GM03348 (cell line): ENCODE results near the gene VANGL1.
A peak's percentile ranks its signal among the peaks of the same experiment; 100 is the strongest.

Experiments used
- DNase-seq: peaks from one replicate; pipeline ENCODE4 v3.0.0; 2012; ENCODE audit warnings: low spot score

VANGL1 gene

DNA sequence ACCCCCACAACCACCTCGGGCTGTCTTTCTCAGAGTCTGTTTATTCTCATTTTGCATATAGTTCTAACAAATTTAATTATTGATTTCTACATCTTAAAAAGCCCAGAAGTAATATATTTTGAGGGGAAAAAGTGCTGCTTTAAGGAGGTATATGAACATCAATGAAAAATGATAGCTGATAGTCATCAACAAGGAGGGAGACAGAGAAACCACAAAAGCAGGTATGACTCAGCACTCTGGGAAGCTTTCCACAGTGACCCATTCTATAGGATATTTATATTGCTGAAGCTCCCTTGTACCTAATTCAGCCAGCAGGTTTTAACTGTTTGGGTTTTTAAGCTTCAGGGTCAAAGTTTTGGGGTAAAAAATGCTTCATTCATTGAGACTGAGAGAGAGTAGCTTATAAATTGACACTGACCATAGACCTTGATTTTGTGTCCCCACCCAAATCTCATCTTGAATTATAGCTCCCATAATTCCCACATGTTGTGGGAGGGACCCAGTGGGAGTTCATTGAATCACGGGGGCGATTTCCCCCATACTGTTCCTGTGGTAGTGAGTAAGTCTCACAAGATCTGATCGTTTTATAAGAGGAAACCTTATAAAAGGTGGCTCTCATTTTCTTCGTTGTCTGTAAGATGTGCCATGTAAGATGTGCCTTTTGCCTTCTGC, 27.4 kb downstream of the VANGL1 start:
- DNase-seq = peak; percentile 36

DNA sequence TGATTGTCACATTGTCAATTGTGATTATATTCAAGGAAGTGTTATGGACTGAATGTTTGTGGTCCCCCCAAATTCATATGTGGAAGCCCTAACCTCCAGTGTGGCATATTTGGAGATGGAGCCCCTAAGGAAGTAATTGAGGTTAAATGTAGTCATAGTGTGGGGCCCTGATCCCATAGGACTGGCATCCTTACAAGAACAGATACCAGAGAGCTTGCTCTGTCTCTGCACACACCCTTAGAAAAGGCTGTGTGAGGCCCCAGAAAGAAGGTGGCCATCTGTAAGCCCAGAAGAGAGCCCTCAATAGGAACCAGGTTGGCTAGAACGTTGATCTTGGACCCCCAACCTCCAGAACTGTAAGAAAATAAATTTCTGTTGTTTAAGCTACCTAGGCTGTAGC, 28.1 kb downstream of the VANGL1 start:
- DNase-seq = no peak

DNA sequence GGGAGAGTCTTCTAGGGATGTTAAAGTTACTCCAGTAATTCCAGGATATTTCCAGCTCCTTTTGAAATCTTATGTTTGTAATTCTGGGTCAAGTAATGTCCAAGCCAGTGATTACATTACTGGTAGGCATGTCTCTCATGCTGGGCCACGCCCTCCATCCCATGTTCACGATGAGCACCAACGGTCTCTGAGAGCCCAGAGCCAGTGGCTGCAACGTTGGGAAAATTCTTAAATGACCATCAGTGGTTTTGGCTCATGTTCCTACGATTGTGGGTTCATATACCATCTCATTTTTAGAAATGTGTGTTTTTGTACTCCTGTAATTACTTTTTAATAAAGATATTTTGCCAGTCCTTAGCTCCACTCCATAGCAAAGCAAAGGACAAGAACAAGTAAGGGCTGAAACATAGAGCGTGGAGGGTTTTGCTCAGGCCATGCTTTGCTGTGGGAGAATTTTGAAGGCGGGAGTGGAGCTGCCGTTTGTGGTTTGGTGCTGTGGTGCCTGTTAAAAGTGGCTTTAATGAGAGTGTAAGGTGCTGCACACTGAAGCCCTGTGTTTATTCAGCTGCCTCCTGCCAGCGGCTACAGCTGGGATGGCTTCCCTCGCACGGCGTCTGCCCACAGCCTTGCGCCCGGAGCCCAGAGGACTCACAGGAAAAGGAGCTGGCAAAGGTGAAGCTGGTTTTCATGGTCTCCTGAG, 28.9 kb downstream of the VANGL1 start:
- DNase-seq = no peak

DNA sequence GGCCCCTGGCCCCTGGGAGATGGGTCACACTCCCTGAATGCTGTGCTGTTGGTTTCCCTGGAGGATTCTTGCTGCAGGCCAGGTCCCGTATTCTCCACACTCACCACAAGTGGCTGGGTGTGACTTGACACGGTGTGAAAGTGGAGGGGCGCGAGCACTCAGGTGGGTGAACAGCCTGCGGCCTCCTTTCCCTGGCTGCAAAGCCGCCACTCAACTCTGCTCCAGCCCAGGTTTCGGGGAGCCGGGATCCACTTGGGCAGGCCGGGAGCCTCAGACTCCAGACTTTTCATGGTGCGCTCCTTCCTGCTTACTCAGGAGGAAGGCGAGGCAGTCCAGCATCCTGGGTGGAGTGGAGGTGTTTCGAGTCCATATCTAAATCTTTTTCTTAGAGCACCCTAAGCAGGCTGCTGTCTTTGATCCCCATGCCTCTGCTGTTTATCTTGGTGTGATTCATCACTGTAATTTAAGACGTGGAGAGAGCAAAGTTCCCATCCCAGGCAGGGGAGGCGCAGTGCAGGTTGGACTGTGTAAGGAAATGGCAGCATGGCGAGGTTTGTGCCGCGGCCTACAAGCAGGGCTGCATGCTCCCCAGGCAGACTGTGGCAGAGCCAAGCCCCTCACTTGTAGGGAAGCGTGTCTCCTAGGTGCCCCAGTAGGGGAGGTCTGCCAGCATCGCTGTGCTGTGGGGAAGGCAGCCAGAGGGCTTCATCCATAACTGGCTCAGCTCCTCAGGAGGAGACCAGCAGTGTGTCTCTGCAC, 29.6 kb downstream of the VANGL1 start:
- DNase-seq = no peak

DNA sequence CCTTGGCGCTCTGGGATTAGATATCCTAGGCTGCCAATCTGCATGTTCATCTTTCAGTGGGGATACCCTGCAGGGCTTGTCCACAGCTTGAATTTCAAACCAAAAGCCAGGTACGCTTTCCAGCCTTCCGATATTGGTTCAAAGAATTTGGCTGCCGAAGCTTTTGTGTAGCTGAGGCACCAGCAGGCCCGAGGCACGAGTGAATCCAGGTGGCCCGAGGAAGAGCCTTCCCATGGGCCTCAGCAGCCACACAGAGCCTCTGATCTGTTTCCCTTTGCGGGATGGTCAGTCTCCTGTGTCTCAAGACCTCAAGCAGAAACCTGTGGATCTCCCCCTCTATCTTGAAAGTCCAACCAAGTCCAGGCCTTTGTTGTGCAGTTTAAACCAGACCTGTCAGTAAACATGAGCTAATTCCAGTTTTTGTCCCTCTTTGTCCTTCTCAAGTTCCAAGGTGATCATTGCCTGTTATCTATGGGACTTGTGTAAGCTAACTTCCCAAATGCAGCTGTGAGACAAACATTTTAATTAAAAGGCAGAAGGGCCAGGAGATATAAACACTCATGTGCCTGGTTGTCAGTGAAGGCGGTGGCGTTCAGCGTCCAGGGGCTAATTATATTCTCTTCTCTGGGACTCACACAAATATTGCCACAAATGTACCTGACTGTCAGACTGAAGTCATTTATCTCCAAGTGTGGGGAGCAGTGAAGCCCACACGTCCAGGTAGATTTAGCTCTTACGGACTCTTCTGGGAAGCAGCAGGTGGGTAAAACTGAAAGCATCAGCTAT, 30.6 kb downstream of the VANGL1 start:
- DNase-seq = no peak

DNA sequence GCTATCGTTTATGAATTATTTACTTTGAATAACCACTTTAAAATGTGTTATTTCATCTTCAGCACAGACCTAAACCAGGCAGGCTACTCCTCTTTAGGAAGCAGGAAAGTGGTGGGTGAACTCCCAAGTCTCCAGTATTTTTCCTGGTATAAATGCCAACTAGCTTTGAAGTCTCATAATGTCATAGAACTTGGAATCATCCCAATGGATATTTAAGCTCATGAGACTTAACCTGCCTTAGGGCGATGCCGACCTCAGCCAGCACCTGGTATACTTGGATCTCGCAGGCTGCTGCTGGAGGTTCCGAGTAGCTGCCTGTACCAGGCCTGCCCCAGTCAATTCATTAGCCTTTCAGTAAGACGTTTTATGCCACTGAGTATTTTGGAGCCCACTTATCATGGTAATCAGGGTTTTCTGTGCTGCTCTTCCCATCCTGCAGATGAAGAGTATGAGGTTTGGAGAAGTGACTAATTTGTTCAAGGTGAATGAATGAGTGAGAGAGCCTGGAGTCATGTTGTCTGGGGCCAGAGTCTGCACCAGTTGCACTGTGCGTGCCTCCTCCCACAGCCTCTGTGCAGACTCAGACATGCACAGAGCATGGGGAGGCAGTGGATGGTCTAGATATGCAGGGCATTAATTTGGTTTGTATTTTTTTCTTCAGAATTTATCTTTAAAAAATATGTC, 34.9 kb downstream of the VANGL1 start:
- no peak for DNase-seq

DNA sequence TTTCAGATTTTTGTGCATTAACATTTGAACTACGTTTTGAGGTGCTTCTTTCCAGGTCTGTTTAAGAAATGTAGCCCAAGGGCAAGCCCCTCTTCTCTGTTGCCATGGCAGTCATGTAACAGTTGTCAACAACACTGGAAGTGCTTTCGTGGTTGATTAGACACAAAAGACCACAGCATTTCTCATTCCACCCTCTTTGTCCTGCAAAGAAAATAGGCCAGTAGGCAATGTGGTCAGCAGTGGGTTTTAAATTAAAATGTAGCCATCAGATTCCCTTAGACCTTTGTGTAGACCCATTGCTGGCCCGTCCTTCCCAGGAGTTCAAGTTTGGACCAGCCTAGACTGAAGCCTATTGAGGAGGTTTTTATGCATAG, 35.4 kb downstream of the VANGL1 start:
- no peak for DNase-seq

DNA sequence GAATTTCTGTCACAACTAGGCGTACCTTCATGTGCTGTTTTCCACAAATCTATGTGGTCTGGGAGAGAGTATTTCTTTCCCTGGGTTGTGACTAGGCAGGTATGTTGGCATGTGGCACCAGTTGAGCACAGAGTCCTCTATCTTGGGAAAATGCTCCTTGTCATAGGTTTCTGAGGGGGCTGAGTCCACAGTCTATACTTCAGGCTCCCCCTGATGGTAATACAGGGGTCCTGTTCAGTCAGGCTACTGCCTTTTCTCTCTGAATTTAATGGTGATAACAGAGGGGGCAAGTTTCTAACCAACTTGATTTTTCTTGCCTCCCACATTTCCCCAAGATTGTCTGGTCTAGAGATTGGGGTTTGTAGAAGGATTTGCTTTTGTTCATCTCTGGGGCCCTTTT, 35.8 kb downstream of the VANGL1 start:
- DNase-seq = no peak

DNA sequence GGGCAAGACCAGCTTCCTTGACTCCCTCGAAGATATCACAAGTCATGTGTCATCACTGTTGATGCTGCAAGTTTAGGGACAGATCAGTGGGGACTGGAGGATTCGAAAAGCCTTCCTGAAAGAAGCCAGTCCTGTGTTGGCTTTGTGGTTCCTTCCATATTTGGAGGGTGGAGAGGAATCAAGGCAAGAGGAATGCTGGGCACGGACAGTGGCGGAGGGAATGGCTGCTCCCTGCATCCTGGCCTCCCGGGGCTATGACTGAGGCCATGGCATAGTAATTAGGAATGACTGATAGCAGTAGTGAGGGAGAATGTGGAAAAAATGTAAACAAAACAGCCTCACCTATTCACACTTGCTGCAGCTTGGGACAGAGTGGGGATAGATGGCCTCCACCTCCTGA, 36.4 kb downstream of the VANGL1 start:
- DNase-seq = no peak

DNA sequence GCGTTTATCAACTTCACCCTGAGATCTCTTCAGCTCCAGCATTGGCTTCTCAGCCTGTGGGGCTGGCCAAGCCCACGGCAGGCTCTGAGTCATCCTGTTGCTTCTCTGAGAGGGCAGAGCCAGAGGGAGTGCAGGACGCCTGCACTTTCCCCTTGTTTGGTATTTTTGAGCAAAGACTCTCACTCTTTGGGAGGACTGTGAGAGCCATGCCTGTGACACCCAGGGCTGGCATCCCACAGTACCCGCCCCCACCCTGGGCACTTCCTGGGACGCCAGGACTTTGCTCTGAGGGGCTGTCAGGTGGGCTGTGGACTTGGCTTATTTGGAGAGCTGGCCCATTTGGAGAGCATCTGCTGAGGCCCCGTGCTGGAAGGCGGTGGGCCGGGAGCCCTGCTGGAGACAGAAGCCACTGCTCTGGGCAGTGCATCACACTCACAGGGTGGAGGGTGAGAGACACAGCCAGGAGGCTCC, 37.4 kb downstream of the VANGL1 start:
- DNase-seq = peak; percentile 94

DNA sequence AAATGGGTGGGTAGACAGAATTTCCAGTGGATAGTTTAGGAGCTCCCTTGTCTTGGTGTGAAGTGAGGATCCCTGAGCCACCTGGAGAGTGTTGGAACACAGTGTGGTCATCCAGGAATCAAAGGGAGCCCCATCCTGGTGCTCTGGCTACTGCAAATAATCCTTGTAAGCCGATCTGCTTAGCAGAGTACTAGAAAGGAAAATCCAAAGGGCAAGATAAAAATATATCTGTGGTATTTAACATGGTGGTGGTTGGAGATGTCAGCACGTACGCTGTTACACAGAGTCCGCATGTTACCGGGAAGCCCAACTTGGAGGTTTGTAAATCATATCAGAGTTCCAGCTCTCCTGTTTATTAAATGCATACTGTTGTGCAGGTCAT, 39.0 kb downstream of the VANGL1 start:
- no peak for DNase-seq

DNA sequence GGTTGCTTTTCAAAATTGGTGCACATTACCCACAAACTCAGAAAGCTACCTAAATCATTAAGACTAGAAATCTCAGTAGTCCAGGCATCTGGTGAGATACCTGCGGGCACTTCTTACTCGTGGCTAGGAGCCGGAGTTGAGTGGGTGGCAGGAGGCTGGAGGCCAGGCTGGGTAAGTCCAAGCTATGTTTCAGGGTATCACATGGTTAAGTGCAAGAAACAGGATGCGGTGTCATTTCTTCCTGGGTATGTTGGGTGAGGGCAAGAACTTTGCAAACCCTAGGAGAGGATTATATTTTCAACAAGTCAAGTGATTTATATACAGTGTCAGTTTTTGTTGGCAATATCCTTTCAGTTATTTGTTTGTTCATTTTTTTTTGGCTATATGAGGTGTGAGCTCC, 41.0 kb downstream of the VANGL1 start:
- DNase-seq = no peak

DNA sequence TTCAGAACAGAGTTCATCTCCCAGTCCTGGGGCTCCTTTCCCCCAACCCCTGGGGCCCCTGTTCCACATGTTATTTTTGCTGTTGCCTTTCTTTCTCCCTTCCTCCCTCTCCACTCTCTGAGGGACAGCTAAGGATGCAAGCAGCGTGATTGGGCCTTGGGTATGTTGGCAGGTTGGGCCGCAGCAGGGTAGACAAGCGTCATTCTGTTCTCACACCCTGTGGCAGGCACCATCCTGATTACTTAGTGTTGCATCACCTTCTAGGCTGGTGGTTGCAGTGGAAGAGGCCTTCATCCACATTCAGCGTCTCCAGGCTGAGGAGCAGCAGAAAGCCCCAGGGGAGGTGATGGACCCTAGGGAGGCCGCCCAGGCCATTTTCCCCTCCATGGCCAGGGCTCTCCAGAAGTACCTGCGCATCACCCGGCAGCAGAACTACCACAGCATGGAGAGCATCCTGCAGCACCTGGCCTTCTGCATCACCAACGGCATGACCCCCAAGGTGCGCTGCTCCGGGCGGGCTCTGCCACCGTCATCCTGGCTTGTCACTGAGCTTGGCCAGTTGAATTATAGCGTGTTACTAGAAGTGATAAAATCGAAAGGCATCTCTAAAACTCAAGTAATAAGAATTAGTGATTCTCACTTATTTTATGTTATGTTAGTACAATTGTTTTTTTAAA, 43.4 kb downstream of the VANGL1 start:
- no peak for DNase-seq

DNA sequence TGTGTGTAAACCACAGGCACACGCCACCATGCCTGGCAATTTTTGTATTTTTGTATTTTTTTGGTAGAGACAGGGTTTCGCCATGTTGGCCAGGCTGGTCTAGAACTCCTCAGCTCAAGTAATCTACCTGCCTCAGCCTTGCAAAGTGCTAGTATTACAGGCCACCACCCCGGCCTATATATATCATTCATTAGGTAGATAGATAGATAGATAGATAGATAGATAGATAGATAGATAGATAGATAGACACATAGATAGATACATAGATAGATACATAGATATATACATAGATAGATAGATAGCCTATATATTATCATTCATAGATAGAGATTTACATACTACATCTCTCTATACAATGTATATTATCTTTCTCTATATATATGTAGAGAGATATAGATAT, 46.0 kb downstream of the VANGL1 start:
- DNase-seq = no peak

DNA sequence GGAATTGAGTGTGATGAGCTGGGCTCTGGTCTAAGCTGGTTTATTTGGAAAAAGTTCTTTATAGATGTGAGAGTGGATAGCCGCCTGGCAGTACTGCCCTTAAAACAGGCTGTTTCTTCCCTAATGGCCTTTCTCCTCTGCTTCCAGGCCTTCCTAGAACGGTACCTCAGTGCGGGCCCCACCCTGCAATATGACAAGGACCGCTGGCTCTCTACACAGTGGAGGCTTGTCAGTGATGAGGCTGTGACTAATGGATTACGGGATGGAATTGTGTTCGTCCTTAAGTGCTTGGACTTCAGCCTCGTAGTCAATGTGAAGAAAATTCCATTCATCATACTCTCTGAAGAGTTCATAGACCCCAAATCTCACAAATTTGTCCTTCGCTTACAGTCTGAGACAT, 49.2 kb downstream of the VANGL1 start:
- no peak for DNase-seq

DNA sequence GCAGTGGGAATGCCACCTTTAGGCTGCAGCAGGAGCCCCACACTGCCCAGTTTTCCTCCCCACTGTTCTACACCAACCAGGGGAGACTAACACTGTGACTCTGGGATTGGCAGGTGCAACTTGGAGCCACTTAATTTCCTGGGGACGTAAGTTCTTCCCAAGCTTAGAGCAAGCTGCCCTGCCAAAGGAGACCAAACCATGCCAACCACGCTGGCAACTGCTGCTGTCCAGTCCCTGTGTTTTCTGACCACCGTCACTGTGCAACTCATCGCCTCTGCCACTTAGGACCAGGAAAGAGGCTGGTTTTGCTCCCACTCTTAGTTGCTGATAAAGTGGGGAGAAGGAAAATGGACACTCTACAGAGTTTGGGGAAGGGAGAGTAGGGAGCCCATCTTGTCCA, 50.5 kb downstream of the VANGL1 start:
- no peak for DNase-seq

DNA sequence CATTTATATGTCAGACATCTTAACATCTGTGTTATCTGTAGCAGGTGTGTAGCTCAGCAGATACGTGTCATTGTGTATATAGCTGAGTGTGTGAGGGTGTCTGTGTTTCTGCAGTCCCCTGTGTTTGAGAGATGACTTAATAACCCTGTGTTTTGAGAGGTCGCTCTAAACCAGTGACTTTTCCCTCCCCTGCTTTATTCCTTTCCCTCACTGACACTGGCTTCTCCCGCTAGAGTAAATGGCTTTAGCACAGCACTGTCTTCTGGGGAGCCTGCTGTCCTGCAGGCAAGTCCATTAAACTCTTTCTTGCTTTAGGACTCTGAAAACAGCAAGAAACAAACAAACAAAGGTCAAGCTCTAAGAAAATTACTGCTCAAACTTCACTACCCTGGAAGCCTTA, 53.0 kb downstream of the VANGL1 start:
- no peak for DNase-seq

DNA sequence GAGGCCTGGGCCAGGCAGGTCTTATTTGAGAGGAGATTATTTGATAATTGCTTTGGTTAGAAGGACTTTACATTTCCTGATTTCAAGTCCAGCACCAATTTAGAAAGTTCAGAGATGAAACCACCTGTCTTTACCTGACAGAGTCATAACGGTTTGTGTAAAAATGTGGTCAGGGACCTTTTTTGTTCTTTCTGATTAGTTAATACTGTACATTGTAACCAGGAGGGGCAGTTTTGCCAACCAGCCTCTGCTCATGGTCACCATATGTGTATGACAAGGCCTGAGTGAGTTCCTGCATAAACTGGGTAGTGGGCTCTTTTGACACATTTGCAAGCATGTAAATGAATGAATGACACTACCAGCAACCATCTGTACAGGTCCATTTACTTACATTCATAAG, 55.8 kb downstream of the VANGL1 start:
- DNase-seq = no peak

DNA sequence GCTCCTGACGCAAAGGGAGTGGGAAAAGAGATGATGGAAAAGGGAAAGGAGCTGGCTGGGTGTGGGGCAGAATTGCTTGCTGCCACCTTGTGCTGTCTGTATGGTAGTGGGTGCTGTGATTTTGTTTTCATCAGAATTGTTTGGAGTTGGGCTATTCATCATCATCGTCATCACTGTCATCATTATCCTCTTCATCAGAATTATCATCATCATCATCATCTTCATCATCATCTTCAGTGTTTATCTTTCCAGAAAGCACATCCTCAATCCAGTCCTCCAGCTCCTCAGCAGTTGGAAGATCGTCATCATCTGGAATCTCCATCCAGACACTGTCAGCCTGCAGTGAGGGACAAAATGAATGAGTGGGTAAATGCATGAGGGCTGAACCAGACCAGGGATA, 59.3 kb downstream of the VANGL1 start:
- no peak for DNase-seq

DNA sequence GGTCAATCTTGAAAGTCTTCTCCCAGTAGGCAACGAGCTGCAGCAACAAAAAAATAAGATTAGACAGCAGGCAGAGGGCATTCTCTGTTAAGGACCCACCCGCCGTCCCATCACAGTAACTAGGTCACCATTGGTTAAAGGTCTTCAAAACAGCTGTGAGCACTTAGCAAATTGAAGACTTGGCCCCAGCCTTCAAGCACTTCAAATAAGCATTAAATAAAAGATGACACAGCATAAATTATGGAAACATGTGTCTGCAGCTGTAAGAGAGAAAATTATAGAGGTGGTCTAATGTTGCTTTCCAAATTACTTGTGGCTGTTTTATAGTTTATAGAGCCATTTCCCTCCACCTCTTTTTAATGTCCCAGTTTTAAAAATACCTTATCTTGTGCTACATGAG, 61.2 kb downstream of the VANGL1 start:
- no peak for DNase-seq
